Fibroblast of the aortic adventitia (primary cell): ENCODE results near the gene PRICKLE2. TPM values are rescaled to one million over a fixed set of nuclear protein-coding genes. Genes with fewer than 3 reads are reported as not detected.

Experiments used
- DNase-seq: peaks from one replicate; pipeline ENCODE4 v3.0.0-alpha.2; 2010; ENCODE audit warnings: low read depth
- H3K4me3 ChIP-seq: 2 replicates; pipeline ENCODE4 v1.5.1; 2011; ENCODE audit warnings: low read depth, mild to moderate bottlenecking, control low read depth, low read length, moderate library complexity
- CTCF ChIP-seq: IDR thresholded peaks from 2 replicates; pipeline ENCODE4 v1.5.1; 2011; ENCODE audit warnings: mild to moderate bottlenecking, low read length, control low read depth, inconsistent platforms; ENCODE audit not compliant: insufficient read depth
- small RNA-seq: library from RNA; depleted of rRNA; stranded (forward); fragments of <200 nt; gene quantifications from one replicate; pipeline ENCODE3, GENCODE V24; 2012
- total RNA-seq: library from RNA; depleted of rRNA; stranded (reverse); fragments of >200 nt; gene quantifications from 2 replicates; pipeline ENCODE4 v1.2.3, GENCODE V29; 2012; ENCODE audit warnings: low replicate concordance

The PRICKLE2 gene
- total RNA-seq, 1 donor, result 22.0 TPM

DNA sequence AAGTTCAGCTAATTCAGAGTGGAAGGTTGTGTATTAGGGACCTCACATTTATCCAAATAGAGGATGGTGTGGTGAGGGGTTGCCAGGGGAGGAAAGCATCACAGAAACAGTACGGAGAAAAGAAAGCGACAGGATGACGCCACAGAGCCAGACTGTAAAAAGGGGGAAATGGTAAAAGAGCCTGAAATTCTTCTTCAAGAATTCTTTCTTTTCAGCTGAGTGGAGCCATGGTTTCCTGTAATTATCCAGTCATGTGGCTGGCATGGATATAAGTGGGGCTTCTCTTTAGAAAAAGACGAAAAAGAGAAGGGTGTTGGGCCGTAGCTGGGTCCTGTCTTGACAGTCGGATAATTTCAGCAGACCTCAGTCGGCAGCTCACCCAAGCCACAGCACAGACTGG is 177.5 kb downstream of the PRICKLE2 start:
- TF ChIP-seq CTCF, result no peak
- no peak for DNase-seq
- no peak overlapping the region for H3K4me3 ChIP-seq

GRCh38 chr3:64046996-64047594 is 178.2 kb downstream of the PRICKLE2 start:
- H3K4me3 ChIP-seq, result no peak overlapping the region
- TF ChIP-seq CTCF, result no peak
- no peak for DNase-seq

DNA sequence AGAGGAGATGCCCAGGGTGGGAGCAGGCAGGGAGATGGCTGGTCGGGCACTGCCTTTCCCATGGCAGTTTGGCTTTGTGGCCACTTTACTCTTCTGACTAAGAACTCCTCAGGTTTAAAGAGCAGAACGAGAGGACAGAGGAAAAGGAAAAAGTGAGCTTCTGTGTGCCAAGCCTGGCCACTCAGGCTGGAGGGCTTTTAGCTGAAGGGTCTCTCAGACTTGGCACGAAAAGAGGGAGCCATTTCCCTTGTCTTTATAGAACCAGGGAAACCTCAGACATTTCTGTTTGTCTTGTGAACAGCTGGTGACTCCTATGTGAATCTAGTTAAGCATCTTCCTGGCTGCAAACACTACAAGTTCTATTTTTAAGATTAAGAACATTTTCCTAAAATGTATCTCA is 178.7 kb downstream of the PRICKLE2 start:
- H3K4me3 ChIP-seq, result no peak overlapping the region
- no peak for DNase-seq
- TF ChIP-seq CTCF, result no peak

DNA sequence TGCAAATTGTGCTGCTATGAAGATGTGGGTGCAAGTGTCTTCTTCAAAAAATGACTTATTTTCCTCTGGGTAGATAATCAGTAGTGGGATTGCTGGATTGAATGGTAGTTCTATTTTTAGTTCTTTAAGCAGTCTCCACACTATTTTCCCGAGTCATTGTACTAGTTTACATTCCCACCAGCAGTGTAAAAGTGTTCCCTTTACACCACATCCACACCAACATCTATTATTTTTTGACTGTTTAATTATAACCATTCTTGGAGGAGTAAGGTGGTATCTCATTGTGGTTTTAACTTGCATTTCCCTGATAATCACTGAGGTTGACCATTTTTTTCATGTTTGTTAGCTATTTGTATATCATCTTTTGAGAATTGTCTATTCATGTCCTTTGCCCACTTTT is 182.3 kb downstream of the PRICKLE2 start:
- H3K4me3 ChIP-seq, result no peak overlapping the region
- no peak for DNase-seq
- TF ChIP-seq CTCF, result no peak

Small RNA genes lying within 50 kb of the gene (small RNA-seq; reads per million reads assigned to genes)
- gene RF00012, result not detected

Other genes with a start within 250 kb of the PRICKLE2 start
- 67.1 and 72.8 TPM in 2 replicates for gene PSMD6, start 202.0 kb downstream of the PRICKLE2 start, total RNA-seq